OCI-LY7 (cell line): ENCODE results near the gene MYH10. TPM values are rescaled to one million over a fixed set of nuclear protein-coding genes. Genes with fewer than 3 reads are reported as not detected.

Experiments
- BruUV-seq: library from RNA; stranded (reverse); fragments of 400-500 nt; replicated peaks from 2 replicates; lab custom pipeline; 2021; lab: Mats Ljungman, UMichigan
- CTCF ChIA-PET: fragments of 300-600 bp; sonication (Branson Sonifier 250); formaldehyde crosslinking; loops from one replicate; lab custom pipeline; 2022; ENCODE audit warnings: antibody characterized with exemption; ENCODE audit not compliant: unreplicated experiment; lab: Charles Lee
- POLR2A ChIA-PET: fragments of 300-600 bp; sonication (Branson Sonifier 250); formaldehyde crosslinking; loops from one replicate; lab custom pipeline; 2022; ENCODE audit warnings: antibody characterized with exemption; lab: Charles Lee
- DNase-seq: peaks from one replicate; pipeline ENCODE4 v3.0.0-alpha.2; 2015; ENCODE audit warnings: low spot score
- H2AFZ ChIP-seq: fragments of 200-600 bp; sonication (generic), shearing (Covaris generic); 2 replicates; pipeline ENCODE4 v1.6.1; 2014; ENCODE audit warnings: mild to moderate bottlenecking, antibody characterized with exemption, low read length, moderate library complexity
- H3K27ac ChIP-seq: fragments of 200-600 bp; sonication (generic); 2 replicates; pipeline ENCODE4 v1.5.1; 2014; ENCODE audit warnings: mixed run types, low read depth, mild to moderate bottlenecking, moderate library complexity, low read length, inconsistent platforms; ENCODE audit not compliant: poor library complexity, severe bottlenecking
- H3K36me3 ChIP-seq: fragments of 200-600 bp; sonication (generic); 2 replicates; pipeline ENCODE4 v1.6.1; 2014; ENCODE audit warnings: mild to moderate bottlenecking, antibody characterized with exemption, low read length, moderate library complexity, mixed read lengths; ENCODE audit not compliant: insufficient read depth
- H3K4me1 ChIP-seq: fragments of 200-600 bp; sonication (generic); 2 replicates; pipeline ENCODE4 v1.5.1; 2014; ENCODE audit warnings: mild to moderate bottlenecking, low read length; ENCODE audit not compliant: insufficient read depth, poor library complexity, severe bottlenecking
- H3K4me2 ChIP-seq: fragments of 200-600 bp; sonication (generic); 2 replicates; pipeline ENCODE4 v1.6.1; 2014; ENCODE audit warnings: mild to moderate bottlenecking, low read length
- H3K4me3 ChIP-seq: fragments of 200-600 bp; sonication (generic); 2 replicates; pipeline ENCODE4 v1.5.1; 2014; ENCODE audit warnings: mild to moderate bottlenecking, low read depth, low read length; ENCODE audit not compliant: poor library complexity, severe bottlenecking
- H3K79me2 ChIP-seq: fragments of 200-600 bp; sonication (generic); 2 replicates; pipeline ENCODE4 v1.6.1; 2016; ENCODE audit warnings: low read depth, mild to moderate bottlenecking, low read length, moderate library complexity, mixed read lengths; ENCODE audit not compliant: insufficient read depth
- H3K9me2 ChIP-seq: fragments of 200-600 bp; sonication (generic); 2 replicates; pipeline ENCODE4 v1.6.1; 2016; ENCODE audit warnings: mild to moderate bottlenecking, low read length, mixed read lengths; ENCODE audit not compliant: insufficient read depth
- H3K9me3 ChIP-seq: fragments of 200-600 bp; sonication (generic); 2 replicates; pipeline ENCODE4 v1.6.1; 2014; ENCODE audit warnings: mild to moderate bottlenecking, mixed run types, low read length, mixed read lengths
- H4K20me1 ChIP-seq: fragments of 200-600 bp; sonication (generic); 2 replicates; pipeline ENCODE4 v1.6.1; 2014; ENCODE audit warnings: mild to moderate bottlenecking, antibody characterized with exemption, low read length, moderate library complexity, mixed read lengths; ENCODE audit not compliant: insufficient read depth
- EZH2phosphoT487 ChIP-seq: fragments of 200-600 bp; sonication (generic); IDR thresholded peaks from 2 replicates; pipeline ENCODE4 v1.6.1; 2018; ENCODE audit warnings: low read depth, borderline replicate concordance, mild to moderate bottlenecking, mixed run types, antibody characterized with exemption, low read length, moderate library complexity, mixed read lengths
- intact Hi-C: fragments of 100-400 bp; cut with micrococcal nuclease; formaldehyde crosslinking; loops from one replicate; pipeline ENCODE4 v1.10.0; 2022; ENCODE audit not compliant: unreplicated experiment
- total RNA-seq, 2 experiments: library from RNA; depleted of rRNA in 1 of 2; stranded (reverse); fragments of >200 nt in 1 of 2; shearing (Covaris generic) in 1 of 2; gene quantifications; 2 replicates each; pipeline ENCODE4 v1.2.3, GENCODE V29; 2014 to 2022
- TF ChIP-seq, protein P1 (sequence below): fragments of 200-600 bp; sonication (generic); conservative IDR thresholded peaks from 2 replicates; pipeline ENCODE4 v1.5.1; 2014; ENCODE audit warnings: mild to moderate bottlenecking, antibody characterized with exemption, low read length, moderate library complexity, mixed read lengths

MYH10 gene
- total RNA-seq, 2 experiments from 2014 or later, result 41.9 to 60.4 TPM

DNA sequence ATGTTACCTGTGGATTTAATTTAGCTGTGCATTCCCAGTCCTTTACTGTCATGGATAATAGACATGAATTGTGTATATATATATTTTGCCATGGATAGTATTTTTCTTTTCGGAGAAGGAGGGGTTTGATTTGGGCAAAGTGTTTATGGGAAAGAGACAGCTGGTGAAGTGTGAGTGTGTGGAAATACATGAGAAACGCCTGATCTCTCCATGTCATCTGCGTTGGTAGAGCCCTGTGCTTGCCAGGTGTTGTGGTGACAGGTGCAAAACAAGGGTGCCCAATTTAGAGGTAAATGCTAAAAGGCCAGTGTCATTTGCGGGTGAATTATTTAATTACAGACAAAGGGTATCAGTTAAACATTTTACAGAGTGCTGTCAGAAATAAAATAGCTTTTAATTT, 171.4 kb downstream of the MYH10 start:
- H3K36me3 ChIP-seq, result peaks cover 94% of the 10 kb centered on the region
- ChIA-PET CTCF (no interaction called here), POLR2A (interaction anchor here (0.6 kb wide), 1 partner anchor 70 kb away, joined by 3 read pairs; no protein-coding TSS in a partner anchor)
- H3K4me3 ChIP-seq, result no peak overlapping the region
- no peaks in the 10 kb centered on the region for H3K9me3 ChIP-seq
- no peaks in the 10 kb centered on the region for H3K4me1 ChIP-seq
- no peak overlapping the region for H3K4me2 ChIP-seq
- no peaks in the 10 kb centered on the region for H3K79me2 ChIP-seq
- BruUV-seq, result no TSS peak
- no peaks in the 10 kb centered on the region for H3K9me2 ChIP-seq
- DNase-seq, result no peak
- no peak overlapping the region for H3K27ac ChIP-seq
- H2AFZ ChIP-seq, result no peak overlapping the region
- H4K20me1 ChIP-seq, result no peaks in the 10 kb centered on the region
- TF ChIP-seq, protein P1, sequence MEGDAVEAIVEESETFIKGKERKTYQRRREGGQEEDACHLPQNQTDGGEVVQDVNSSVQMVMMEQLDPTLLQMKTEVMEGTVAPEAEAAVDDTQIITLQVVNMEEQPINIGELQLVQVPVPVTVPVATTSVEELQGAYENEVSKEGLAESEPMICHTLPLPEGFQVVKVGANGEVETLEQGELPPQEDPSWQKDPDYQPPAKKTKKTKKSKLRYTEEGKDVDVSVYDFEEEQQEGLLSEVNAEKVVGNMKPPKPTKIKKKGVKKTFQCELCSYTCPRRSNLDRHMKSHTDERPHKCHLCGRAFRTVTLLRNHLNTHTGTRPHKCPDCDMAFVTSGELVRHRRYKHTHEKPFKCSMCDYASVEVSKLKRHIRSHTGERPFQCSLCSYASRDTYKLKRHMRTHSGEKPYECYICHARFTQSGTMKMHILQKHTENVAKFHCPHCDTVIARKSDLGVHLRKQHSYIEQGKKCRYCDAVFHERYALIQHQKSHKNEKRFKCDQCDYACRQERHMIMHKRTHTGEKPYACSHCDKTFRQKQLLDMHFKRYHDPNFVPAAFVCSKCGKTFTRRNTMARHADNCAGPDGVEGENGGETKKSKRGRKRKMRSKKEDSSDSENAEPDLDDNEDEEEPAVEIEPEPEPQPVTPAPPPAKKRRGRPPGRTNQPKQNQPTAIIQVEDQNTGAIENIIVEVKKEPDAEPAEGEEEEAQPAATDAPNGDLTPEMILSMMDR, result no peak
- TF ChIP-seq EZH2phosphoT487, result no peak
- intact Hi-C loops, result no loop called here

DNA sequence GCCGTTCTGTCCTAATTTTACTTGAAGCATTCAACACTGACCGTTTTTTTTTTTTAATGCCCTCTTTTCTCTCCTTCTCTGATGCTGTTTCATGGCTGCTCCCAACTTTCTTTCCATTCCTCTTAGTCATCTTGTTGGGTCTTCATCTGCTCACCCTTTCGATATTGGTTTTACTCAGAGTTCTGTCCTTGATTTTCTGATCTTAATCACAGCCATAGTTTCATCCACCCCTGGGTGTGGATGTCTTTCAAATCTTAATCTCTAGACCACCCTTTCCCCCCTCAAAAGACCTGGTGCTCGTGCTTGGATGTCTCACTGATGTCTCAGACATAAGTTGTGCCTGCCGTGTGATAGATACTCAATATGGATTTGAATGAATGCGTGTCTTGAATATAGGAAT, 172.4 kb downstream of the MYH10 start:
- Histone ChIP-seq H3K9me3 (no peaks in the 10 kb centered on the region), H3K4me1 (no peaks in the 10 kb centered on the region), H2AFZ (no peak overlapping the region), H3K27ac (no peak overlapping the region), H3K9me2 (no peaks in the 10 kb centered on the region), H3K36me3 (peaks cover 93% of the 10 kb centered on the region), H3K79me2 (no peaks in the 10 kb centered on the region), H3K4me3 (no peak overlapping the region), H4K20me1 (no peaks in the 10 kb centered on the region), H3K4me2 (no peak overlapping the region)
- no peak for TF ChIP-seq EZH2phosphoT487
- ChIA-PET POLR2A (no interaction called here), CTCF (no interaction called here)
- BruUV-seq, result no TSS peak
- intact Hi-C loops, result no loop called here
- no peak for DNase-seq

DNA sequence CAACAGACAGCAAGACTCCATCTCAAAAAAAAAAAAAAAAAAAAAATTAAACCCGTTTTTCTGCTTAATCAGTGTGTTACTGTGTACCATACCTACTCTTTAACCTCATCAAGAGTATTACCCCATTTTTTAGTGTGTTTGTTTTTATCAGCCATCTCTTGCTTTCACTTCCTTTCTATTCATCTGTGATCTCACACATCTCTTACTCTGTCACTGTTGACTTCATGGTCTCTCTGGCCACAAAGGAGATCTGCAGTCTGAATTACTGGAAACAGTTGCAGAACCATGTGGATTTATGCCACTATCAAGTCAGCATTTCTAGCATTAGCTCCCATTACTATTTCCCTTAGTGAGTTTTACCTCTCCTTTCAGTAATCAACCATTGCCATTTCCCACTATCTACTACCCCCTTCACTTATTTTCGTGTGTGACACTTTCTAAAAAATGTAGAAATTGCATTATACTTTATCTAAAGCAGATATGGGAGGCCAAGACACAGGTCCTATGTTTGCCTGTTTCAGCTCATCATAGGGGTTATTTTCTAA, 174.8 kb downstream of the MYH10 start:
- Histone ChIP-seq H3K4me2 (no peak overlapping the region), H3K36me3 (peaks cover 93% of the 10 kb centered on the region), H3K79me2 (no peaks in the 10 kb centered on the region), H3K9me3 (no peaks in the 10 kb centered on the region), H3K9me2 (no peaks in the 10 kb centered on the region), H3K27ac (no peak overlapping the region), H2AFZ (no peak overlapping the region), H3K4me1 (no peaks in the 10 kb centered on the region), H3K4me3 (no peak overlapping the region), H4K20me1 (no peaks in the 10 kb centered on the region)
- intact Hi-C loops, result no loop called here
- TF ChIP-seq EZH2phosphoT487, result no peak
- TF ChIP-seq, protein P1, result no peak
- BruUV-seq, result no TSS peak
- ChIA-PET POLR2A (no interaction called here), CTCF (no interaction called here)
- no peak for DNase-seq
